H9 (cell line): ENCODE data around the gene AATF. TPM values are rescaled to one million over a fixed set of nuclear protein-coding genes. Genes with fewer than 3 reads are reported as not detected.

Experiments used
- DNase-seq: peaks from one replicate; pipeline ENCODE4 v3.0.0-alpha.2; 2017
- H2AFZ ChIP-seq: one replicate; pipeline ENCODE4 v1.6.1; 2013; ENCODE audit warnings: mild to moderate bottlenecking, low read length, control low read depth, moderate library complexity
- H2AK5ac ChIP-seq: 2 replicates; pipeline ENCODE4 v1.6.1; 2013; ENCODE audit warnings: low read length, control low read depth, mixed read lengths; ENCODE audit not compliant: insufficient read length
- H2BK120ac ChIP-seq: one replicate; pipeline ENCODE4 v1.6.1; 2013; ENCODE audit warnings: low read depth, mild to moderate bottlenecking, low read length, control low read depth, inconsistent platforms; ENCODE audit not compliant: poor library complexity, severe bottlenecking
- H2BK12ac ChIP-seq: 2 replicates; pipeline ENCODE4 v1.6.1; 2013; ENCODE audit warnings: low read length, control low read depth, mixed read lengths, low read depth; ENCODE audit not compliant: insufficient read length
- H2BK15ac ChIP-seq: 2 replicates; pipeline ENCODE4 v1.6.1; 2013; ENCODE audit warnings: low read depth, low read length, control low read depth
- H2BK20ac ChIP-seq: one replicate; pipeline ENCODE4 v1.6.1; 2013; ENCODE audit warnings: low read depth, mild to moderate bottlenecking, low read length, control low read depth, inconsistent platforms; ENCODE audit not compliant: poor library complexity, severe bottlenecking
- H2BK5ac ChIP-seq: 2 replicates; pipeline ENCODE4 v1.6.1; 2013; ENCODE audit warnings: low read length, control low read depth, mixed read lengths; ENCODE audit not compliant: insufficient read length
- H3K14ac ChIP-seq: 2 replicates; pipeline ENCODE4 v1.6.1; 2013; ENCODE audit warnings: low read length, control low read depth; ENCODE audit not compliant: insufficient read depth
- H3K18ac ChIP-seq: 2 replicates; pipeline ENCODE4 v1.6.1; 2013; ENCODE audit warnings: low read depth, mild to moderate bottlenecking, mixed read lengths, low read length, control low read depth; ENCODE audit not compliant: insufficient read length
- H3K23ac ChIP-seq: 2 replicates; pipeline ENCODE4 v1.6.1; 2013; ENCODE audit warnings: low read length, control low read depth, mixed read lengths, low read depth; ENCODE audit not compliant: insufficient read length
- H3K23me2 ChIP-seq: 2 replicates; pipeline ENCODE4 v1.6.1; 2013; ENCODE audit warnings: low read depth, mild to moderate bottlenecking, mixed read lengths, low read length, control low read depth; ENCODE audit not compliant: insufficient read length, poor library complexity, severe bottlenecking
- H3K27ac ChIP-seq: 2 replicates; pipeline ENCODE4 v1.5.1; 2013; ENCODE audit warnings: low read length, control low read depth, mixed read lengths, low read depth; ENCODE audit not compliant: insufficient read length
- H3K27me3 ChIP-seq: 2 replicates; pipeline ENCODE4 v1.6.1; 2013; ENCODE audit warnings: low read length, control low read depth, inconsistent platforms; ENCODE audit not compliant: insufficient read depth
- H3K4ac ChIP-seq: 2 replicates; pipeline ENCODE4 v1.6.1; 2013; ENCODE audit warnings: low read depth, mild to moderate bottlenecking, control low read depth, inconsistent platforms, low read length, moderate library complexity
- H3K4me1 ChIP-seq: 2 replicates; pipeline ENCODE4 v1.6.1; 2013; ENCODE audit warnings: low read length, control low read depth, inconsistent platforms; ENCODE audit not compliant: insufficient read depth
- H3K4me2 ChIP-seq: 2 replicates; pipeline ENCODE4 v1.6.1; 2013; ENCODE audit warnings: low read length, control low read depth, mixed read lengths; ENCODE audit not compliant: insufficient read length, insufficient read depth
- H3K56ac ChIP-seq: 2 replicates; pipeline ENCODE4 v1.6.1; 2013; ENCODE audit warnings: low read depth, mild to moderate bottlenecking, mixed read lengths, low read length, control low read depth; ENCODE audit not compliant: insufficient read length
- H3K79me1 ChIP-seq: 2 replicates; pipeline ENCODE4 v1.6.1; 2013; ENCODE audit warnings: low read depth, mild to moderate bottlenecking, moderate library complexity, low read length, control low read depth, inconsistent platforms; ENCODE audit not compliant: insufficient read depth, poor library complexity, severe bottlenecking
- H3K79me2 ChIP-seq: 2 replicates; pipeline ENCODE4 v1.6.1; 2013; ENCODE audit warnings: low read length, control low read depth, inconsistent platforms; ENCODE audit not compliant: insufficient read depth
- H3K9ac ChIP-seq: 2 replicates; pipeline ENCODE4 v1.6.1; 2013; ENCODE audit warnings: low read length, control low read depth, mixed read lengths; ENCODE audit not compliant: insufficient read length; ENCODE audit errors: extremely low read depth
- H3K9me3 ChIP-seq: one replicate; pipeline ENCODE4 v1.6.1; 2013; ENCODE audit warnings: low read depth, low read length, inconsistent platforms; ENCODE audit not compliant: control insufficient read depth
- H3T11ph ChIP-seq: one replicate; pipeline ENCODE4 v1.6.1; 2013; ENCODE audit warnings: mild to moderate bottlenecking, low read length, control low read depth, inconsistent platforms
- H4K20me1 ChIP-seq: one replicate; pipeline ENCODE4 v1.6.1; 2013; ENCODE audit not compliant: control insufficient read depth, insufficient read length, insufficient read depth
- H4K5ac ChIP-seq: 2 replicates; pipeline ENCODE4 v1.6.1; 2013; ENCODE audit warnings: low read depth, mild to moderate bottlenecking, mixed read lengths, low read length, control low read depth; ENCODE audit not compliant: insufficient read length
- H4K8ac ChIP-seq: replicated peaks from 2 replicates; pipeline ENCODE4 v1.6.1; 2013; ENCODE audit warnings: low read length, control low read depth, mixed read lengths, low read depth; ENCODE audit not compliant: insufficient read length
- H4K91ac ChIP-seq: 2 replicates; pipeline ENCODE4 v1.6.1; 2013; ENCODE audit warnings: low read depth, mild to moderate bottlenecking, moderate library complexity, mixed read lengths, low read length, control low read depth; ENCODE audit not compliant: insufficient read length
- H3K27ac Mint-ChIP-seq, 3 experiments: 2 replicates in 2 of 3; 3 replicates in 1 of 3; pipeline ENCODE4 v1.8.0; 2020 to 2021; ENCODE audit warnings: mixed read lengths in 3 of 3, mild to moderate bottlenecking in 1 of 3, moderate library complexity in 1 of 3
- H3K27me3 Mint-ChIP-seq: 2 replicates; pipeline ENCODE4 v1.8.0; 2021; ENCODE audit warnings: low read depth, mild to moderate bottlenecking, moderate library complexity, mixed read lengths
- H3K36me3 Mint-ChIP-seq, 3 experiments: 2 replicates in 2 of 3; 3 replicates in 1 of 3; pipeline ENCODE4 v1.8.0; 2020 to 2021; ENCODE audit warnings: low read depth in 3 of 3, mixed read lengths in 3 of 3; ENCODE audit not compliant: insufficient read depth in 1 of 3
- H3K4me1 Mint-ChIP-seq, 2 experiments: 2 replicates each; pipeline ENCODE4 v1.8.0; 2020; ENCODE audit warnings: mixed read lengths in 2 of 2
- H3K4me3 Mint-ChIP-seq, 2 experiments: 2 replicates in 1 of 2; 3 replicates in 1 of 2; pipeline ENCODE4 v1.8.0; 2020 to 2021; ENCODE audit warnings: mild to moderate bottlenecking in 2 of 2, mixed read lengths in 2 of 2, moderate library complexity in 1 of 2
- H3K9me3 Mint-ChIP-seq, 2 experiments: 2 replicates in 1 of 2; 3 replicates in 1 of 2; pipeline ENCODE4 v1.8.0; 2020; ENCODE audit warnings: mild to moderate bottlenecking in 2 of 2, mixed read lengths in 2 of 2, moderate library complexity in 1 of 2
- CTCF ChIP-seq: fragments of 200-600 bp; sonication (generic); conservative IDR thresholded peaks from 3 replicates; pipeline ENCODE4 v1.8.0; 2021; ENCODE audit warnings: antibody characterized with exemption, mild to moderate bottlenecking
- WGBS: extraction: QIAGEN DNeasy Blood & Tissue Kit; methylation state at CpG from one replicate; pipeline ENCODE4 v1.1.7; 2013; ENCODE audit warnings: missing lambda C conversion rate, low lambda C conversion rate, mixed read lengths; ENCODE audit not compliant: insufficient read length; ENCODE audit errors: extremely low coverage; 5-methylcytosine and 5-hydroxymethylcytosine counted together
- total RNA-seq: library from RNA; stranded (reverse); gene quantifications from 2 replicates; pipeline ENCODE4 v1.2.1, GENCODE V29; 2021

Gene AATF
- total RNA-seq, 1 experiment from 2014 or later = 69.6 TPM

GRCh38 chr17:36942019-36942599 lies 6.6 kb upstream of the AATF start:
- H3K9me3 Mint-ChIP-seq = peaks cover 0 to 7% of the 10 kb centered on the region in 2 experiments; a peak in 1 of 5 replicates

More at GRCh38 chr17:36942019-36942599, 6.6 kb upstream of the AATF start:
- Histone ChIP-seq H3K56ac (no peak overlapping the region), H3K4me2 (peak overlapping the region; percentile 37), H3K27ac (no peak overlapping the region), H2BK20ac (no peak overlapping the region), H3K18ac (no peak overlapping the region), H3K23me2 (peaks cover 2% of the 10 kb centered on the region), H3K79me2 (no peaks in the 10 kb centered on the region), H3K9me3 (no peaks in the 10 kb centered on the region), H3K9ac (no peak overlapping the region), H2BK15ac (no peak overlapping the region), H3T11ph (no peak overlapping the region), H2BK120ac (no peak overlapping the region), H4K20me1 (peaks cover 4% of the 10 kb centered on the region), H4K5ac (no peak overlapping the region), H4K8ac (no peak overlapping the region), H3K27me3 (peaks cover 92% of the 10 kb centered on the region), H3K4me1 (no peaks in the 10 kb centered on the region), H2BK12ac (no peak overlapping the region), H3K4ac (no peak overlapping the region), H3K23ac (no peak overlapping the region), H2AK5ac (no peak overlapping the region), H2BK5ac (no peak overlapping the region), H3K14ac (no peak overlapping the region), H4K91ac (no peak overlapping the region), H3K79me1 (no peaks in the 10 kb centered on the region), H2AFZ (no peak overlapping the region)
- no peak overlapping the region for H3K27ac Mint-ChIP-seq
- TF ChIP-seq CTCF = no peak
- H3K4me3 Mint-ChIP-seq = peak overlapping the region; percentile 21 to 56; a peak in 3 of 5 replicates
- DNase-seq = peak; percentile 75
- H3K36me3 Mint-ChIP-seq = no peaks in the 10 kb centered on the region; a peak in 1 of 7 replicates
- peaks cover 100% of the 10 kb centered on the region for H3K27me3 Mint-ChIP-seq
- peaks cover 42 to 72% of the 10 kb centered on the region in 2 experiments for H3K4me1 Mint-ChIP-seq
- no CpG with 5 or more reads among the region's 57 CpGs for WGBS
